Measurements from ENCODE around the gene PRKCE. TPM values are rescaled to one million over a fixed set of nuclear protein-coding genes. Genes with fewer than 3 reads are reported as not detected.

The PRKCE gene
- total RNA-seq, 3 donors from 2014 or later (not counting 1 experiment from before 2014, with no cell fraction given) = 35.2 to 42.1 (median 38.6) TPM

- Histone ChIP-seq H3K4me3 (ENCODE audit: low read length) (no peak overlapping the region), H3K36me3 (ENCODE audit: control insufficient read depth, insufficient read depth, low read length) (no peaks in the 10 kb centered on the region), H3K9me3 (ENCODE audit: control insufficient read depth, insufficient read depth, low read length) (no peaks in the 10 kb centered on the region), H3K27me3 (ENCODE audit: control insufficient read depth, insufficient read depth, low read length) (no peaks in the 10 kb centered on the region), H3K4me1 (ENCODE audit: control insufficient read depth, insufficient read depth, low read length) (no peaks in the 10 kb centered on the region), H3K27ac (ENCODE audit: low read length) (no peak overlapping the region)
- no peak overlapping the region for H3K4me3 Mint-ChIP-seq
- peaks cover 7% of the 10 kb centered on the region for H3K36me3 Mint-ChIP-seq
- TF ChIP-seq CTCF (IDR thresholded peaks at IDR 0.05) = no peak
- DNase-seq (no peak), ATAC-seq (no peak)
- no peak overlapping the region for H3K27ac Mint-ChIP-seq
- H3K9me3 Mint-ChIP-seq = peaks cover 2% of the 10 kb centered on the region in 2 donors
- no peaks in the 10 kb centered on the region for H3K27me3 Mint-ChIP-seq (ENCODE audit: low read depth in 2 of 2)
- peaks cover 5 to 16% of the 10 kb centered on the region in 2 donors for H3K4me1 Mint-ChIP-seq
- WGBS (ENCODE audit: insufficient coverage) = 93% methylated on average over 4 of the region's 5 CpGs
- intact Hi-C loops (cut with micrococcal nuclease) = no loop called here
Measured at GRCh38 chr2:45745231-45745630, 93.8 kb downstream of the PRKCE start.

GRCh38 chr2:45746888-45747287 lies 95.4 kb downstream of the PRKCE start:
- peaks cover 2% of the 10 kb centered on the region in 2 donors for H3K9me3 Mint-ChIP-seq
- no peak for ATAC-seq
- DNase-seq = no peak
- H3K27me3 ChIP-seq (ENCODE audit: control insufficient read depth, insufficient read depth, low read length) = no peaks in the 10 kb centered on the region
- peaks cover 7% of the 10 kb centered on the region for H3K36me3 Mint-ChIP-seq
- H3K4me3 Mint-ChIP-seq = no peak overlapping the region
- H3K4me3 ChIP-seq (ENCODE audit: low read length) = no peak overlapping the region
- H3K4me1 ChIP-seq (ENCODE audit: control insufficient read depth, insufficient read depth, low read length) = no peaks in the 10 kb centered on the region
- no peak overlapping the region for H3K27ac ChIP-seq (ENCODE audit: low read length)
- H3K27ac Mint-ChIP-seq = no peak overlapping the region
- 97% methylated on average over 4 of the region's 4 CpGs for WGBS (ENCODE audit: insufficient coverage)
- no peaks in the 10 kb centered on the region for H3K36me3 ChIP-seq (ENCODE audit: control insufficient read depth, insufficient read depth, low read length)
- peaks cover 10 to 18% of the 10 kb centered on the region in 2 donors for H3K4me1 Mint-ChIP-seq
- no peaks in the 10 kb centered on the region for H3K27me3 Mint-ChIP-seq (ENCODE audit: low read depth in 2 of 2)
- no peak for TF ChIP-seq CTCF (IDR thresholded peaks at IDR 0.05)
- intact Hi-C loops (cut with micrococcal nuclease) = no loop called here
- H3K9me3 ChIP-seq (ENCODE audit: control insufficient read depth, insufficient read depth, low read length) = no peaks in the 10 kb centered on the region

GRCh38 chr2:45747363-45747762 lies 95.9 kb downstream of the PRKCE start:
- ATAC-seq = no peak
- TF ChIP-seq CTCF (IDR thresholded peaks at IDR 0.05) = no peak
- no peak for DNase-seq
- Histone ChIP-seq H3K4me1 (ENCODE audit: control insufficient read depth, insufficient read depth, low read length) (no peaks in the 10 kb centered on the region), H3K9me3 (ENCODE audit: control insufficient read depth, insufficient read depth, low read length) (no peaks in the 10 kb centered on the region), H3K36me3 (ENCODE audit: control insufficient read depth, insufficient read depth, low read length) (no peaks in the 10 kb centered on the region), H3K27me3 (ENCODE audit: control insufficient read depth, insufficient read depth, low read length) (no peaks in the 10 kb centered on the region), H3K4me3 (ENCODE audit: low read length) (no peak overlapping the region), H3K27ac (ENCODE audit: low read length) (no peak overlapping the region)
- Mint-ChIP-seq H3K9me3 (peaks cover 2% of the 10 kb centered on the region in 2 donors), H3K4me3 (no peak overlapping the region), H3K27me3 (ENCODE audit: low read depth in 2 of 2) (no peaks in the 10 kb centered on the region), H3K27ac (no peak overlapping the region), H3K36me3 (peaks cover 7% of the 10 kb centered on the region), H3K4me1 (peaks cover 10 to 18% of the 10 kb centered on the region in 2 donors)
- intact Hi-C loops (cut with micrococcal nuclease) = no loop called here

GRCh38 chr2:45748239-45748638 lies 96.8 kb downstream of the PRKCE start:
- no peaks in the 10 kb centered on the region for H3K9me3 ChIP-seq (ENCODE audit: control insufficient read depth, insufficient read depth, low read length)
- Mint-ChIP-seq H3K27me3 (ENCODE audit: low read depth in 2 of 2) (no peaks in the 10 kb centered on the region), H3K36me3 (peaks cover 7% of the 10 kb centered on the region), H3K4me3 (no peak overlapping the region), H3K9me3 (peaks cover 2% of the 10 kb centered on the region in 2 donors), H3K4me1 (peaks cover 10 to 18% of the 10 kb centered on the region in 2 donors), H3K27ac (no peak overlapping the region)
- WGBS (ENCODE audit: insufficient coverage) = 66% methylated on average over 8 of the region's 8 CpGs
- no peaks in the 10 kb centered on the region for H3K27me3 ChIP-seq (ENCODE audit: control insufficient read depth, insufficient read depth, low read length)
- DNase-seq (no peak), ATAC-seq (no peak)
- no peaks in the 10 kb centered on the region for H3K36me3 ChIP-seq (ENCODE audit: control insufficient read depth, insufficient read depth, low read length)
- no peak overlapping the region for H3K4me3 ChIP-seq (ENCODE audit: low read length)
- no peak overlapping the region for H3K27ac ChIP-seq (ENCODE audit: low read length)
- no peak for TF ChIP-seq CTCF (IDR thresholded peaks at IDR 0.05)
- H3K4me1 ChIP-seq (ENCODE audit: control insufficient read depth, insufficient read depth, low read length) = no peaks in the 10 kb centered on the region
- intact Hi-C loops (cut with micrococcal nuclease) = no loop called here
